HepG2 (cell line): ENCODE measurements around the gene ITGA7. TPM values are rescaled to one million over a fixed set of nuclear protein-coding genes. Genes with fewer than 3 reads are reported as not detected.

Experiments used
- ATAC-seq: fragments of 200-7000 bp; cut with Tn5 transposase; 3 replicates; pipeline ENCODE4 v1.9.1; 2020; ENCODE audit warnings: mild to moderate bottlenecking, moderate library complexity
- BruUV-seq: library from RNA; stranded (reverse); fragments of 400-500 nt; replicated peaks from 2 replicates; lab custom pipeline; 2021; lab: Mats Ljungman, UMichigan
- CTCF ChIA-PET: fragments of 300-600 bp; formaldehyde crosslinking; extraction: SDS; loops from one replicate; lab custom pipeline; 2021; ENCODE audit warnings: low total read pairs, inconsistent platforms, low intra/inter-chr PET ratio; lab: Yijun Ruan, JAX
- POLR2A ChIA-PET: fragments of 350-600 bp; sonication (Branson Sonifier 250); formaldehyde crosslinking; loops from one replicate; lab custom pipeline; 2020; ENCODE audit warnings: antibody characterized with exemption, inconsistent platforms; lab: Yijun Ruan, JAX
- DNase-seq: peaks from one replicate; pipeline ENCODE4 v3.0.0-alpha.2; 2015; ENCODE audit warnings: low spot score
- FAIRE-seq: peaks from 3 replicates; lab custom pipeline; 2011; peaks lifted over from hg19 to GRCh38; lab: Jason Lieb, UNC
- H2AFZ ChIP-seq: one replicate; pipeline ENCODE4 v1.6.1; 2011; ENCODE audit warnings: low read length, inconsistent platforms
- H3K27ac ChIP-seq: fragments of 300-600 bp; 3 replicates; pipeline ENCODE4 v1.8.0; 2011; ENCODE audit warnings: mixed run types, mild to moderate bottlenecking, mixed read lengths, low read length, inconsistent platforms; ENCODE audit not compliant: insufficient read depth; ENCODE audit errors: extremely low read length
- H3K27me3 ChIP-seq, 2 experiments: fragments of 200-600 bp in 1 of 2; 2 replicates in 1 of 2; 3 replicates in 1 of 2; pipeline versions ENCODE4 v1.6.0 to v1.8.0; 2011; ENCODE audit warnings: low read length in 2 of 2, mild to moderate bottlenecking in 2 of 2, moderate library complexity in 2 of 2, inconsistent platforms in 1 of 2; ENCODE audit not compliant: insufficient read depth in 2 of 2, control insufficient read depth in 1 of 2
- H3K36me3 ChIP-seq, 2 experiments: fragments of 200-600 bp in 1 of 2; replicated peaks in 1 of 2; 2 replicates in 1 of 2; 3 replicates in 1 of 2; pipeline versions ENCODE4 v1.5.1 to v1.8.0; 2011; ENCODE audit warnings: low read length in 2 of 2, inconsistent platforms in 1 of 2; ENCODE audit not compliant: insufficient read depth in 2 of 2, control insufficient read depth in 1 of 2
- H3K4me1 ChIP-seq: 2 replicates; pipeline ENCODE4 v1.5.1; 2012; ENCODE audit warnings: low read length, inconsistent platforms; ENCODE audit not compliant: insufficient read depth
- H3K4me2 ChIP-seq: 2 replicates; pipeline ENCODE4 v1.6.0; 2011; ENCODE audit warnings: low read depth, low read length, inconsistent platforms
- H3K4me3 ChIP-seq, 3 experiments: fragments of 200-600 bp in 1 of 3; sonication (generic), shearing (Covaris generic) in 1 of 3; replicated peaks in 1 of 3; 2 replicates each; pipeline ENCODE4 v1.5.1; 2011 to 2016; ENCODE audit warnings: low read length in 3 of 3, inconsistent platforms in 2 of 3, low read depth in 2 of 3, mild to moderate bottlenecking in 2 of 3, control low read depth in 1 of 3, mixed read lengths in 1 of 3; ENCODE audit not compliant: insufficient read depth in 1 of 3
- H3K79me2 ChIP-seq: one replicate; pipeline ENCODE4 v1.6.1; 2011; ENCODE audit warnings: low read length, inconsistent platforms; ENCODE audit not compliant: insufficient read depth
- H3K9ac ChIP-seq: 2 replicates; pipeline ENCODE4 v1.6.0; 2011; ENCODE audit warnings: mild to moderate bottlenecking, low read depth, low read length, inconsistent platforms; ENCODE audit not compliant: insufficient read depth
- H3K9me3 ChIP-seq: 2 replicates; pipeline ENCODE4 v1.5.1; 2012; ENCODE audit warnings: mild to moderate bottlenecking, low read length
- H4K20me1 ChIP-seq: 2 replicates; pipeline ENCODE4 v1.6.0; 2011; ENCODE audit warnings: inconsistent platforms, mild to moderate bottlenecking, low read length, moderate library complexity; ENCODE audit not compliant: insufficient read depth
- ATF7 ChIP-seq, 2 experiments: fragments of 450-650 bp in 1 of 2; sonication (generic) in 1 of 2; formaldehyde crosslinking in 1 of 2; IDR thresholded peaks; 2 replicates each; pipeline versions ENCODE4 v1.4.0 to v1.6.1; 2016 to 2020; ENCODE audit warnings: antibody characterized with exemption in 1 of 2, mild to moderate bottlenecking in 1 of 2, missing genetic modification reagents in 1 of 2
- DNMT1 ChIP-seq: sonication (generic); formaldehyde crosslinking; IDR thresholded peaks from 2 replicates; pipeline ENCODE4 v1.5.1; 2020; ENCODE audit warnings: mild to moderate bottlenecking, missing genetic modification reagents
- HHEX ChIP-seq: IDR thresholded peaks from 2 replicates; pipeline ENCODE4 v1.6.1; 2016; ENCODE audit warnings: control low read depth
- IKZF1 ChIP-seq: fragments of 450-650 bp; IDR thresholded peaks from 2 replicates; pipeline ENCODE4 v1.7.1; 2016
- KDM3A ChIP-seq: IDR thresholded peaks from 2 replicates; pipeline ENCODE4 v1.6.1; 2018; ENCODE audit warnings: low read depth, missing compliant biosample characterization
- KDM4B ChIP-seq: sonication (generic); formaldehyde crosslinking; IDR thresholded peaks from 2 replicates; pipeline ENCODE4 v1.4.0; 2020; ENCODE audit warnings: missing genetic modification reagents
- MIER3 ChIP-seq: IDR thresholded peaks from 2 replicates; pipeline ENCODE4 v1.6.1; 2016; ENCODE audit warnings: missing compliant biosample characterization, borderline replicate concordance
- PRMT3 ChIP-seq: sonication (generic); formaldehyde crosslinking; IDR thresholded peaks from 2 replicates; pipeline ENCODE4 v1.8.1; 2022; ENCODE audit warnings: low read depth, mild to moderate bottlenecking, moderate library complexity, missing genetic modification reagents, borderline replicate concordance
- SRSF1 ChIP-seq: fragments of 200-400 bp; formaldehyde crosslinking; optimal IDR thresholded peaks from 2 replicates; pipeline ENCODE3; 2017; ENCODE audit warnings: mild to moderate bottlenecking, low read depth, low read length, moderate library complexity
- TBX2 ChIP-seq: sonication (generic); formaldehyde crosslinking; IDR thresholded peaks from 2 replicates; pipeline ENCODE4 v1.5.0; 2020; ENCODE audit warnings: missing genetic modification reagents, mild to moderate bottlenecking, borderline replicate concordance
- ZNF333 ChIP-seq: sonication (generic); formaldehyde crosslinking; IDR thresholded peaks from 2 replicates; pipeline ENCODE4 v1.4.0; 2020; ENCODE audit warnings: mild to moderate bottlenecking, missing genetic modification reagents, borderline replicate concordance
- ZNF768 ChIP-seq: sonication (generic); formaldehyde crosslinking; IDR thresholded peaks from 2 replicates; pipeline ENCODE4 v1.4.0; 2020; ENCODE audit warnings: missing genetic modification reagents
- WGBS: methylation state at CpG from one replicate; pipeline ENCODE4 v1.1.6; 2017; ENCODE audit warnings: low lambda C conversion rate; 5-methylcytosine and 5-hydroxymethylcytosine counted together
- in situ Hi-C: cut with HindIII; loops from 2 replicates; pipeline ENCODE4 v1.10.0; 2017; ENCODE audit warnings: low pct_unique_long_range_greater_than_20kb; ENCODE audit not compliant: extremely low pct_ligation_motif_present
- intact Hi-C: fragments of 100-400 bp; cut with micrococcal nuclease; formaldehyde crosslinking; loops from one replicate; pipeline ENCODE4 v1.10.0; 2022; ENCODE audit not compliant: unreplicated experiment
- polyA plus RNA-seq, 8 experiments: library from polyadenylated mRNA; depleted of rRNA in 3 of 8; stranded (reverse) in 7 of 8; unstranded in 1 of 8; fragments of >200 nt; fragmentation: Illumina TruSeq in 4 of 8; extraction: Trizol in 4 of 8; gene quantifications; 2 replicates each; pipeline versions ENCODE4 v1.2.1 to v1.2.3, GENCODE V29; 2011 to 2016; ENCODE audit warnings: low read depth in 4 of 8, missing spikeins in 1 of 8, mixed read lengths in 1 of 8; ENCODE audit not compliant: insufficient read depth in 1 of 8
- total RNA-seq, 5 experiments: library from RNA; depleted of rRNA; stranded (reverse); fragments of >200 nt; fragmentation: Illumina TruSeq; extraction: Trizol; gene quantifications; 2 replicates each; pipeline ENCODE4 v1.2.3, GENCODE V29; 2016; ENCODE audit warnings: low read depth in 1 of 5
- TF ChIP-seq, protein P1 (sequence below): sonication (generic); formaldehyde crosslinking; IDR thresholded peaks from 2 replicates; pipeline ENCODE4 v1.4.0; 2020; ENCODE audit warnings: missing genetic modification reagents, borderline replicate concordance
- TF ChIP-seq, protein P2 (sequence below): sonication (generic); formaldehyde crosslinking; IDR thresholded peaks from 2 replicates; pipeline ENCODE4 v1.5.1; 2020; ENCODE audit warnings: missing genetic modification reagents, mild to moderate bottlenecking, borderline replicate concordance
- TF ChIP-seq, protein P3 (sequence below): sonication (generic); formaldehyde crosslinking; IDR thresholded peaks from 2 replicates; pipeline ENCODE4 v1.4.0; 2020; ENCODE audit warnings: missing genetic modification reagents

The ITGA7 gene
- total and polyA plus RNA-seq, 2 of the 13 experiments (the other 11 are each of a cell fraction or from before 2014, with no cell fraction given) = 0.65 to 0.75 TPM

DNA sequence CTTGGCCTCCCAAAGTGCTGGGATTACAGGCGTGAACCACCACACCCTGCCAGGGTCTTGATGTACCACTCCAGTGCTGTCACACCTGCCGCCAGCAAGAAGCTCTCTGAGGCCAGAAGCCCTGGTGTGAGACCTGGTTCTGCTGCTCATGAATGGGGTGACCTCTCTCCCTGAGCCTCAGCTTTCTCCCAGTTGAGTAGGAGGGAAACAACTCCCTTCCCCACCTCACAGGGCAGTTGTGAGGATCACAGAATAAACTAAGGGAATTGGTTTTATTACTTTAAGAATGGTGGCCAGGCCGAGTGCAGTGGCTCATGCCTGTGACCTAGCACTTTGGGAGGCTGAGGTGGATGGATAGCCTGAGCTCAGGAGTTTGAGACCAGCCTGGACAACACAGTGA lies 26.9 kb upstream of the ITGA7 start:
- TF ChIP-seq TBX2 (no peak), ZNF768 (CRISPR knock-in tag) (no peak), DNMT1 (CRISPR knock-in tag) (no peak), PRMT3 (no peak), ATF7 (IDR thresholded peaks at IDR 0.05) (no peak), ATF7 (CRISPR knock-in tag; IDR thresholded peaks at IDR 0.05) (no peak), KDM3A (CRISPR knock-in tag) (no peak), ZNF333 (CRISPR knock-in tag) (no peak), KDM4B (CRISPR knock-in tag) (no peak), SRSF1 (no peak), IKZF1 (no peak), HHEX (CRISPR knock-in tag) (no peak), MIER3 (no peak)
- TF ChIP-seq, protein P1, sequence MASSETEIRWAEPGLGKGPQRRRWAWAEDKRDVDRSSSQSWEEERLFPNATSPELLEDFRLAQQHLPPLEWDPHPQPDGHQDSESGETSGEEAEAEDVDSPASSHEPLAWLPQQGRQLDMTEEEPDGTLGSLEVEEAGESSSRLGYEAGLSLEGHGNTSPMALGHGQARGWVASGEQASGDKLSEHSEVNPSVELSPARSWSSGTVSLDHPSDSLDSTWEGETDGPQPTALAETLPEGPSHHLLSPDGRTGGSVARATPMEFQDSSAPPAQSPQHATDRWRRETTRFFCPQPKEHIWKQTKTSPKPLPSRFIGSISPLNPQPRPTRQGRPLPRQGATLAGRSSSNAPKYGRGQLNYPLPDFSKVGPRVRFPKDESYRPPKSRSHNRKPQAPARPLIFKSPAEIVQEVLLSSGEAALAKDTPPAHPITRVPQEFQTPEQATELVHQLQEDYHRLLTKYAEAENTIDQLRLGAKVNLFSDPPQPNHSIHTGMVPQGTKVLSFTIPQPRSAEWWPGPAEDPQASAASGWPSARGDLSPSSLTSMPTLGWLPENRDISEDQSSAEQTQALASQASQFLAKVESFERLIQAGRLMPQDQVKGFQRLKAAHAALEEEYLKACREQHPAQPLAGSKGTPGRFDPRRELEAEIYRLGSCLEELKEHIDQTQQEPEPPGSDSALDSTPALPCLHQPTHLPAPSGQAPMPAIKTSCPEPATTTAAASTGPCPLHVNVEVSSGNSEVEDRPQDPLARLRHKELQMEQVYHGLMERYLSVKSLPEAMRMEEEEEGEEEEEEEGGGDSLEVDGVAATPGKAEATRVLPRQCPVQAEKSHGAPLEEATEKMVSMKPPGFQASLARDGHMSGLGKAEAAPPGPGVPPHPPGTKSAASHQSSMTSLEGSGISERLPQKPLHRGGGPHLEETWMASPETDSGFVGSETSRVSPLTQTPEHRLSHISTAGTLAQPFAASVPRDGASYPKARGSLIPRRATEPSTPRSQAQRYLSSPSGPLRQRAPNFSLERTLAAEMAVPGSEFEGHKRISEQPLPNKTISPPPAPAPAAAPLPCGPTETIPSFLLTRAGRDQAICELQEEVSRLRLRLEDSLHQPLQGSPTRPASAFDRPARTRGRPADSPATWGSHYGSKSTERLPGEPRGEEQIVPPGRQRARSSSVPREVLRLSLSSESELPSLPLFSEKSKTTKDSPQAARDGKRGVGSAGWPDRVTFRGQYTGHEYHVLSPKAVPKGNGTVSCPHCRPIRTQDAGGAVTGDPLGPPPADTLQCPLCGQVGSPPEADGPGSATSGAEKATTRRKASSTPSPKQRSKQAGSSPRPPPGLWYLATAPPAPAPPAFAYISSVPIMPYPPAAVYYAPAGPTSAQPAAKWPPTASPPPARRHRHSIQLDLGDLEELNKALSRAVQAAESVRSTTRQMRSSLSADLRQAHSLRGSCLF (CRISPR knock-in tag) = no peak
- TF ChIP-seq, protein P2, sequence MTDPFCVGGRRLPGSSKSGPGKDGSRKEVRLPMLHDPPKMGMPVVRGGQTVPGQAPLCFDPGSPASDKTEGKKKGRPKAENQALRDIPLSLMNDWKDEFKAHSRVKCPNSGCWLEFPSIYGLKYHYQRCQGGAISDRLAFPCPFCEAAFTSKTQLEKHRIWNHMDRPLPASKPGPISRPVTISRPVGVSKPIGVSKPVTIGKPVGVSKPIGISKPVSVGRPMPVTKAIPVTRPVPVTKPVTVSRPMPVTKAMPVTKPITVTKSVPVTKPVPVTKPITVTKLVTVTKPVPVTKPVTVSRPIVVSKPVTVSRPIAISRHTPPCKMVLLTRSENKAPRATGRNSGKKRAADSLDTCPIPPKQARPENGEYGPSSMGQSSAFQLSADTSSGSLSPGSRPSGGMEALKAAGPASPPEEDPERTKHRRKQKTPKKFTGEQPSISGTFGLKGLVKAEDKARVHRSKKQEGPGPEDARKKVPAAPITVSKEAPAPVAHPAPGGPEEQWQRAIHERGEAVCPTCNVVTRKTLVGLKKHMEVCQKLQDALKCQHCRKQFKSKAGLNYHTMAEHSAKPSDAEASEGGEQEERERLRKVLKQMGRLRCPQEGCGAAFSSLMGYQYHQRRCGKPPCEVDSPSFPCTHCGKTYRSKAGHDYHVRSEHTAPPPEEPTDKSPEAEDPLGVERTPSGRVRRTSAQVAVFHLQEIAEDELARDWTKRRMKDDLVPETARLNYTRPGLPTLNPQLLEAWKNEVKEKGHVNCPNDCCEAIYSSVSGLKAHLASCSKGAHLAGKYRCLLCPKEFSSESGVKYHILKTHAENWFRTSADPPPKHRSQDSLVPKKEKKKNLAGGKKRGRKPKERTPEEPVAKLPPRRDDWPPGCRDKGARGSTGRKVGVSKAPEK (CRISPR knock-in tag) = no peak
- TF ChIP-seq, protein P3, sequence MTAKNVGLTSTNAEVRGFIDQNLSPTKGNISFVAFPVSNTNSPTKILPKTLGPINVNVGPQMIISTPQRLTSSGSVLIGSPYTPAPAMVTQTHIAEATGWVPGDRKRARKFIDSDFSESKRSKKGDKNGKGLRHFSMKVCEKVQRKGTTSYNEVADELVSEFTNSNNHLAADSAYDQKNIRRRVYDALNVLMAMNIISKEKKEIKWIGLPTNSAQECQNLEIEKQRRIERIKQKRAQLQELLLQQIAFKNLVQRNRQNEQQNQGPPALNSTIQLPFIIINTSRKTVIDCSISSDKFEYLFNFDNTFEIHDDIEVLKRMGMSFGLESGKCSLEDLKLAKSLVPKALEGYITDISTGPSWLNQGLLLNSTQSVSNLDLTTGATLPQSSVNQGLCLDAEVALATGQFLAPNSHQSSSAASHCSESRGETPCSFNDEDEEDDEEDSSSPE (CRISPR knock-in tag) = no peak
- H3K9me3 ChIP-seq = no peaks in the 10 kb centered on the region
- 61% methylated on average over 2 of the region's 3 CpGs for WGBS
- no peaks in the 10 kb centered on the region for H3K27me3 ChIP-seq
- ChIA-PET CTCF (no interaction called here), POLR2A (no interaction called here)
- in situ Hi-C loops = no loop called here
- no peak overlapping the region for H2AFZ ChIP-seq
- H4K20me1 ChIP-seq = no peaks in the 10 kb centered on the region
- H3K9ac ChIP-seq = no peak overlapping the region
- DNase-seq (no peak), FAIRE-seq (no peak), ATAC-seq (no peak)
- H3K79me2 ChIP-seq = no peaks in the 10 kb centered on the region
- H3K36me3 ChIP-seq = no peaks in the 10 kb centered on the region
- no peak overlapping the region for H3K27ac ChIP-seq
- BruUV-seq = no TSS peak
- intact Hi-C loops = no loop called here
- peaks cover 32% of the 10 kb centered on the region for H3K4me1 ChIP-seq
- no peak overlapping the region for H3K4me3 ChIP-seq
- no peak overlapping the region for H3K4me2 ChIP-seq
